SJCRH30 (cell line): Measurements from ENCODE around the gene TFR2. TPM values are rescaled to one million over a fixed set of nuclear protein-coding genes. Genes with fewer than 3 reads are reported as not detected.

ENCODE experiments used
- DNase-seq, 2 experiments: peaks; one replicate each; pipeline ENCODE4 v3.0.0-alpha.2; 2015 to 2020
- H3K27ac ChIP-seq: fragments of 250-450 bp; sonication (Bioruptor Pico); 2 replicates; pipeline ENCODE4 v1.5.1; 2020; ENCODE audit warnings: mild to moderate bottlenecking, moderate library complexity
- H3K27me3 ChIP-seq: fragments of 250-450 bp; sonication (Bioruptor Pico); 2 replicates; pipeline ENCODE4 v1.5.1; 2020; ENCODE audit warnings: mild to moderate bottlenecking, moderate library complexity
- H3K36me3 ChIP-seq: fragments of 250-450 bp; sonication (Bioruptor Pico); 2 replicates; pipeline ENCODE4 v1.5.1; 2020; ENCODE audit warnings: mild to moderate bottlenecking, moderate library complexity
- H3K4me1 ChIP-seq: fragments of 250-450 bp; sonication (Bioruptor Pico); 2 replicates; pipeline ENCODE4 v1.5.1; 2020; ENCODE audit warnings: mild to moderate bottlenecking, moderate library complexity
- H3K4me3 ChIP-seq: fragments of 250-450 bp; sonication (Bioruptor Pico); 2 replicates; pipeline ENCODE4 v1.5.1; 2020; ENCODE audit warnings: mild to moderate bottlenecking, moderate library complexity
- H3K9me3 ChIP-seq: fragments of 250-450 bp; sonication (Bioruptor Pico); replicated peaks from 2 replicates; pipeline ENCODE4 v1.5.1; 2020; ENCODE audit warnings: mild to moderate bottlenecking, moderate library complexity
- total RNA-seq: library from RNA; depleted of rRNA; stranded (reverse); fragments of >200 nt; shearing (Covaris generic); gene quantifications from 2 replicates; pipeline ENCODE4 v1.2.3, GENCODE V29; 2014

Gene TFR2
- total RNA-seq, 1 experiment from 2014 or later, result not detected

GRCh38 chr7:100614308-100614861 is 27.0 kb downstream of the TFR2 start:
- no peak for DNase-seq
- 0 out of 2 replicates have a peak, but pooled peaks cover 3% of the 10 kb centered on the region for H3K4me1 ChIP-seq
- no peak overlapping the region for H3K4me3 ChIP-seq
- H3K27me3 ChIP-seq, result no peaks in the 10 kb centered on the region
- no peaks in the 10 kb centered on the region for H3K36me3 ChIP-seq
- H3K9me3 ChIP-seq, result no peaks in the 10 kb centered on the region
- no peak overlapping the region for H3K27ac ChIP-seq

GRCh38 chr7:100613412-100614175 is 27.8 kb downstream of the TFR2 start:
- DNase-seq, result no peak

GRCh38 chr7:100612730-100613390 is 28.5 kb downstream of the TFR2 start:
- peak overlapping the region; percentile 72 for H3K4me3 ChIP-seq
- H3K27me3 ChIP-seq, result no peaks in the 10 kb centered on the region
- no peaks in the 10 kb centered on the region for H3K9me3 ChIP-seq
- peak overlapping the region; percentile 52 for H3K27ac ChIP-seq
- DNase-seq, result peak; percentile 47 to 49
- 0 out of 2 replicates have a peak, but pooled peaks cover 3% of the 10 kb centered on the region for H3K4me1 ChIP-seq
- H3K36me3 ChIP-seq, result no peaks in the 10 kb centered on the region

More at GRCh38 chr7:100613412-100614175, 27.8 kb downstream of the TFR2 start:
- Histone ChIP-seq H3K27ac (no peak overlapping the region), H3K27me3 (no peaks in the 10 kb centered on the region), H3K9me3 (no peaks in the 10 kb centered on the region), H3K36me3 (no peaks in the 10 kb centered on the region), H3K4me3 (peak overlapping the region; percentile 72), H3K4me1 (0 out of 2 replicates have a peak, but pooled peaks cover 3% of the 10 kb centered on the region)

- no peaks in the 10 kb centered on the region for H3K36me3 ChIP-seq
- DNase-seq, result peak; percentile 99
- H3K27ac ChIP-seq, result peak within 1 kb of the TSS; percentile 52
- no peaks in the 10 kb centered on the region for H3K27me3 ChIP-seq
- no peaks in the 10 kb centered on the region for H3K9me3 ChIP-seq
- H3K4me1 ChIP-seq, result 0 out of 2 replicates have a peak, but pooled peaks cover 3% of the 10 kb centered on the region
- H3K4me3 ChIP-seq, result peak within 1 kb of the TSS; percentile 72
Observed at GRCh38 chr7:100611983-100612729, 29.2 kb downstream of the TFR2 start, which contains the start of gene MOSPD3. TSS of gene MOSPD3 (plus strand) at chr7:100612540. CDS start at chr7:100612792, 252 bp downstream.

- no peak overlapping the region for H3K27ac ChIP-seq
- H3K9me3 ChIP-seq, result no peaks in the 10 kb centered on the region
- no peak overlapping the region for H3K4me3 ChIP-seq
- no peaks in the 10 kb centered on the region for H3K27me3 ChIP-seq
- H3K4me1 ChIP-seq, result 0 out of 2 replicates have a peak, but pooled peaks cover 3% of the 10 kb centered on the region
- H3K36me3 ChIP-seq, result no peaks in the 10 kb centered on the region
- no peak for DNase-seq
Observed at GRCh38 chr7:100609958-100610357, 31.4 kb downstream of the TFR2 start.

- no peak overlapping the region for H3K27ac ChIP-seq
- peaks cover 8% of the 10 kb centered on the region for H3K4me1 ChIP-seq
- DNase-seq, result no peak
- H3K27me3 ChIP-seq, result no peaks in the 10 kb centered on the region
- H3K36me3 ChIP-seq, result no peaks in the 10 kb centered on the region
- H3K4me3 ChIP-seq, result no peak overlapping the region
- no peaks in the 10 kb centered on the region for H3K9me3 ChIP-seq
Observed at GRCh38 chr7:100607111-100607510, 34.2 kb downstream of the TFR2 start.

GRCh38 chr7:100606313-100606712 is 35.0 kb downstream of the TFR2 start:
- H3K27ac ChIP-seq, result no peak overlapping the region
- H3K4me1 ChIP-seq, result peaks cover 14% of the 10 kb centered on the region
- no peaks in the 10 kb centered on the region for H3K9me3 ChIP-seq
- H3K27me3 ChIP-seq, result no peaks in the 10 kb centered on the region
- DNase-seq, result no peak
- H3K4me3 ChIP-seq, result no peak overlapping the region
- no peaks in the 10 kb centered on the region for H3K36me3 ChIP-seq

- Histone ChIP-seq H3K9me3 (no peaks in the 10 kb centered on the region), H3K36me3 (no peaks in the 10 kb centered on the region), H3K27ac (peak overlapping the region; percentile 44), H3K27me3 (no peaks in the 10 kb centered on the region), H3K4me3 (peak overlapping the region; percentile 66), H3K4me1 (peaks cover 15% of the 10 kb centered on the region)
- DNase-seq, result peak in 1 of 2 experiments; percentile 51
Observed at GRCh38 chr7:100604976-100605911, 36.1 kb downstream of the TFR2 start.

- Histone ChIP-seq H3K9me3 (no peaks in the 10 kb centered on the region), H3K27ac (peak overlapping the region; percentile 44), H3K36me3 (no peaks in the 10 kb centered on the region), H3K27me3 (no peaks in the 10 kb centered on the region), H3K4me1 (peaks cover 15% of the 10 kb centered on the region), H3K4me3 (peak overlapping the region; percentile 66)
- peak; percentile 89 to 90 for DNase-seq
Observed at GRCh38 chr7:100604028-100604975, 37.0 kb downstream of the TFR2 start.

GRCh38 chr7:100603726-100604027 is 37.7 kb downstream of the TFR2 start:
- DNase-seq, result peak; percentile 53 to 71
- Histone ChIP-seq H3K4me1 (peaks cover 15% of the 10 kb centered on the region), H3K27me3 (no peaks in the 10 kb centered on the region), H3K27ac (no peak overlapping the region; the same call in 1 of the 2 replicates), H3K4me3 (peak overlapping the region; percentile 66), H3K9me3 (no peaks in the 10 kb centered on the region), H3K36me3 (no peaks in the 10 kb centered on the region)

GRCh38 chr7:100602889-100603725 is 38.2 kb downstream of the TFR2 start:
- DNase-seq, result peak; percentile 62 to 68
- no peaks in the 10 kb centered on the region for H3K9me3 ChIP-seq
- peak overlapping the region; percentile 37; the same call in 1 of the 2 replicates for H3K27ac ChIP-seq

GRCh38 chr7:100600730-100601038 is 40.7 kb downstream of the TFR2 start:
- no peak for DNase-seq
- Histone ChIP-seq H3K27ac (no peak overlapping the region), H3K36me3 (no peaks in the 10 kb centered on the region), H3K27me3 (no peaks in the 10 kb centered on the region), H3K9me3 (no peaks in the 10 kb centered on the region), H3K4me3 (no peak overlapping the region), H3K4me1 (peaks cover 15% of the 10 kb centered on the region)

More at GRCh38 chr7:100602889-100603725, 38.2 kb downstream of the TFR2 start:
- no peaks in the 10 kb centered on the region for H3K27me3 ChIP-seq
- H3K36me3 ChIP-seq, result no peaks in the 10 kb centered on the region
- H3K4me1 ChIP-seq, result peaks cover 15% of the 10 kb centered on the region
- H3K4me3 ChIP-seq, result peak overlapping the region; percentile 66
